Daoy (cell line): Measurements from ENCODE around the gene TMPRSS6. TPM values are rescaled to one million over a fixed set of nuclear protein-coding genes. Genes with fewer than 3 reads are reported as not detected.
A peak's percentile ranks its signal among the peaks of the same experiment; 100 is the strongest.
"Not testable (repeated sequence)": the region's sequence is repeated elsewhere in the genome, so short reads cannot be mapped to it uniquely, and the experiment has no call there.

ENCODE experiments used
- DNase-seq: peaks from one replicate; pipeline ENCODE4 v3.0.0-alpha.2; 2015; ENCODE audit warnings: low read depth
- total RNA-seq: library from RNA; depleted of rRNA; stranded (reverse); fragments of >200 nt; shearing (Covaris generic); gene quantifications from 2 replicates; pipeline ENCODE4 v1.2.3, GENCODE V29; 2014

Gene TMPRSS6
- total RNA-seq, 1 experiment from 2014 or later, result not detected

DNA sequence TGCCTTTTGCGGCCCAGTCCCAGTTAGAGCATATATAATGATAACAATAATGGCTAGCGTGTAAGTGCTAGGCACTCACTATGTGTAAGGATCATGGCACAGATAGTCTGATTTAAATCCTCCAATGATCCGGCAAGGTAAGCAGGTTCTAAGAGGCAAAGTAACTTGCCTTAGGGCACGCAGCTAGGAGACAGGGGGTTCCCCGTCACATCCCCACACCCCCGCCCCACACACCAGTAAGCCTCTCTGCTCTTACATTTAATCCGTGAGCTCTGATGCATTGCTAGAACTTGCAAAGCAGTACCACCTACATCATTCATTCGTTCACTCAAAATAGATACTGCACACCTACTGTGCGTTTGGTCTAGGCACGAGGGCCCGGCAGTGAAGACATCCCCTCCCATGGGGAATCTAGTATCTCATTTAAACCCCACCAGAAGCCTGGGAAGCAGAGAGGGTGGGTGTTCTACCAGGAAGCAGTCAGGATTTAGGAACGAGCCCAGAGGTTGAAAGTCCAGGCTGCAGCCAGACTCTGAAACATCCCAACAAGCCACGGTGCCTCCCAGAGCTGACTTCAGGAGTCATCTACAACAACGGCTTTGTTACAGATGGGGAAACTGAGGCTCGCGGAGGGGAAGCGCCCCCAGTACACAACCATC is 20.6 kb downstream of the TMPRSS6 start:
- no peak for DNase-seq

DNA sequence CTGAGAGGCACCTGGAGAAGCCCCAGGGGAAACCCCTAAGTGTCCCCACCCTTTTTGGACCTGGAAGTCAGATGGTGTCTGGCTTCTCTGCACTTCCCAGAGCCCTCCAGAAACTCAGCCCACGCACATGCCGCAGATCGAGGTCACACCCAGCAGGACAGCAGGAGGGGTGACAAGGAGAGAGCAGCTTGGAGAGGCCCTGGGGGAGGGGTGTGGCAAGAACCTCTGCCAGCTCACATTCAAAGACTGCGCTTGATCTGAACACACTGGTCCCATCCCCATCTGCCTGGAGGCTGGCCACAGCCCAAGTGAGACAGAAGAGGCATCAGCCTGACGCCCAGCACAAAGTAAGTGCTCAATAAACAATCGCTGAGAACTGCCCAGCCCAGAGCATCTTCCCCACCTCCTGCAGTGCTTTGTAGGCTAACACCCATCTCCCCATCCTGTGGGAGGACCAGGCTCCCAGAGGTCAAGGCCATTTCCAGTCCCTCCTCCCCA is 21.4 kb downstream of the TMPRSS6 start:
- peak; percentile 67 for DNase-seq

DNA sequence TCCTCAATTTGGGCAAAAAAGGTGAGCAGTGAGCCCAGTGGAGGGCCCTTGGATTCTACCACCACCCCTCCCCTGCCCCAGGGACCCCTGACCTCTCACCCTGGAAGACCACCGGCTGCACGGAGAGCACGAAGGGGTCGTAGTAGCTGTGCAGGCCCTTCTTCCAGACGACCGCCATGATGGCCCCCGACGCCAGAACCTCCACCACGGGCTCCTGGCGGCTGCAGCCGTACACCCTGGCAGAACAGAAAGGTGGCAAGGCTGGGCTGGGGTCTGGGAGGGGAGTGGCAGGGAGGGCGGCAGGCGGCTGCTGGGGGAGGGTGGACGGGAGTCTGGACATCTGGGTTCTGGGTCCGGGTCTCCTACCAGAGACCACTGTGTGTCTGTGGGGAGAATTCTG is 23.3 kb downstream of the TMPRSS6 start:
- DNase-seq, result no peak

DNA sequence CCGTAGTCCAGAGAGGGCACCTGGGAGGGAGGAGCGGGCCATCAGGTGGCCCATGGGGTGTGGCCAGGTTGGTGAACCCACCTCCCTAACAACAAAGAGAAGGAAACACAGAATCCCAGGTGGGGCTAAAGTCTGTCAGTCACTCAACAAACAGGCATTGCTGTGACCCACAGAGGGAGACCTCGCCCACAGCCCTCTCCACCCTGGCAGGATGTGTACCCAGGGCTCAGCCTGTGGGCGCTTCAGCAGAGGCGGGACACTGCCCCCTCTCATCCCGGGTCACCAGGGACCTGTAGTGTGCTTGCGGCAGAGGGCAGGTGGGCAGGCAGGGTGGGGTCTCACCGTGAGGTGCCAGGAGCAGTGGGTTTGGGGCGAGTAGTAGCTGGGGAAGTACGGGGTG is 25.1 kb downstream of the TMPRSS6 start:
- DNase-seq, result no peak

- no peak for DNase-seq
Measured at GRCh38 chr22:37083914-37084313, 25.6 kb downstream of the TMPRSS6 start.

GRCh38 chr22:37082251-37082873 is 27.2 kb downstream of the TMPRSS6 start:
- DNase-seq, result no peak

GRCh38 chr22:37080838-37081237 is 28.7 kb downstream of the TMPRSS6 start:
- no peak for DNase-seq

DNA sequence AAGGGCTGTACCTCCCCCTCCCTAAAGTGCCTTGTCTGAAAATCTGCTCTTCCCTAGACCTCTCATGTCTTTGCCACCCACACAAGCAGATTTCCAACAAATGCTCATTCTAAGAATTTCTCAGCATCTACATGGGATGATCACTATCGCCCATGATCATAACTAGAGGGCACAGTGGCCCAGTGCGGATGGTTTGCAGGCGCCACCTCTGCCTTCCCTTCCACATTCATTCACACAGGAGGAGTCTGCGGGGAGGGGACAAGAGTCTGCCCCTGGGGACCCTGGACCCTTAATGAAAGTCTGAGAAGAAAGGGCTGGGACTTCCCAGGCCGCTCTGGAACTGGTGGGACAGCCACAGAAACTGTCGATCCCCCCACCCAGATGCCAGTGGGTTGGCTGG is 29.1 kb downstream of the TMPRSS6 start:
- DNase-seq, result no peak

DNA sequence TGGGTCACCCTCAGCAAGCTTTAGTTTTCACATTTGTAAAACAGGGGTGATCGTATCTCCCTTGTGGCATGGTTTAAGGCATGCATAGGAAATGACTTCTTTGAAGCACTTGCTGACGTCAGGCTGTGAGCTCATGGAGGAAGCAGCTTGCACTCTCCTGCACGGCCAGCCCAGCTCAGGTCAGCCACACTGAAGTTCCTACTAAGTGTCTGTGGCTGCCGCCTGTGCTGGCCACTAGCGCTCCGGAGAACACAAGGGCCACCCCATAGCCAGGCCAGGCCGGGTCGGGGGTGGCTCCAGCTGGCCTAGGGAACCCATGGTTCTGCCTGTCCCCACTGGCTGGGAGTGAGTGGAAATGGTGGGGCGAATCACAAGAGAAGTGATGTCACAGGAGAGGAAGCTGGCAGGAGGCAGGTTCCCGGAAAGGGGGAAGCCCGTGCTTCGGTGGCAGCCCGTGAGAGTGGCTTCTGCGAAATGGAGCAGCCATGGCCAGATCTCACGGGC is 29.8 kb downstream of the TMPRSS6 start:
- DNase-seq, result no peak

- no peak for DNase-seq
Measured at GRCh38 chr22:37079158-37079557, 30.4 kb downstream of the TMPRSS6 start.

DNA sequence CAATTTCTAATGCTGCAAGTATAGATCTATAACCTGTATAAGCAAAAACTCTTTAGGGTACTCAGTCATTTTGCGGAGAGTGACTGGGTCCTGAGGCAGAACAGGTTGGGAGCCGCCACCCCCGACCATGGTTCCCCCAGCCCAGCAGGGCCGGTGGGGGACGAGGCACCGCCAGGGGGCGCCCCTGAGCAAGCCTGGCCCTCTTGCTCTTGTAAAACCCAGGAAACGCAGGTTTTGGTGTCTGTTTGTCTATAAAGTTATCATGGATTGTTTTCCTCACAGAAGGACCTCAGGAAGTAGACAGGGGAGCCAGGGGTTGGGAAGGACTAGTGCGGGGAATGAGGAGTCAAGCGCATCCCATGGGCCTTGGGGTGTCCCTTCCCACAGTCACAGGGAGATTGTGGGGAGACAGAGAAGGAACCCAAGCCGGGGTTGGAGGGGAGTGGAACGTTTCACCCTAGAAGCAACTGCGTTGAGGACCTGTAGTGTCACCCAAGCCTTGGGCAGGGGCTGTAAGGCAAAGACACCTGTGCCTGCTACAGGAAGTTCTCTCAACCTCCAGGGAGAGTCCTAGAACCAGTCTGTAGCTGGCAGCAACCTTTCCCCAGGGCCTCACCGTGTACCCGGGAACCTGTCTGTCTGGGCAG is 31.6 kb downstream of the TMPRSS6 start:
- peak; percentile 57 for DNase-seq

- no peak for DNase-seq
Measured at GRCh38 chr22:37075822-37076433, 33.6 kb downstream of the TMPRSS6 start.

DNA sequence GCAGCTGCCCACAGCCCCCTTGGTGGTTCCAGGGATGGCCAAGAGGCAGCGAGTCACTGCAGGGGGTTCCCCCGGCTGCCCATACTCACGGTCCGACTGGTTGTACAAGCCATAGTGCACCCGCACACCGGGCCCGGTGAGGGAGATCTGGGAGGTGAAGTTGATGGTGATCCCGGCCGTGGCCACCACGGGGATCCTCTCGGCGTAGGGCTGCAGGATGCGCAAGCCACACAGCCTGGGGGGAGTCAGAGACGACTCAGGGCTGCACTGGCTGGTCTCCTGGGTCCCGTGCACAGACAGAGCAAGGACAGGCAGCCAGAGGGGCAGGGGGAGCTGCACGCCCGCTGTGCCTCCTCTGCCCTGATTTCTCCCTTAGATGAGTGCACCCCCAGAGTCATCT is 34.5 kb downstream of the TMPRSS6 start:
- DNase-seq, result no peak

DNA sequence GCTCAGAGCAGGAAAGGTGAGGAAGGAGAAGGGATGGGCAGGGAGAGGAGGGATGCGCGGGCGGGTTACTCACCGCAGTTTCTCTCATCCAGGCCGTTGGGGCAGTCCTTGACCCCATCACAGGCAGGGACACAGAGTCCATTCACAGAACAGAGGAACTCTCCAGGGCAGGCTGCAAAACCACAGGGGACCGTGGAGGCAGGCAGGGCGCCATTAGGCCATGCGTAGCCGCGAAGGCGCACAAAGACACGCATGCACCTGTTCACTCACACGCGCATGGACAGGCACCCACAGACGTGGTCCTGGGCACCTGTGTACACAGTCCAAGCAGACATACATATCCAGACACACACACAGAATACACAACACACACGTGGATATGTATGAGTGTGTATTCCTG is 35.0 kb downstream of the TMPRSS6 start:
- DNase-seq, result no peak

DNA sequence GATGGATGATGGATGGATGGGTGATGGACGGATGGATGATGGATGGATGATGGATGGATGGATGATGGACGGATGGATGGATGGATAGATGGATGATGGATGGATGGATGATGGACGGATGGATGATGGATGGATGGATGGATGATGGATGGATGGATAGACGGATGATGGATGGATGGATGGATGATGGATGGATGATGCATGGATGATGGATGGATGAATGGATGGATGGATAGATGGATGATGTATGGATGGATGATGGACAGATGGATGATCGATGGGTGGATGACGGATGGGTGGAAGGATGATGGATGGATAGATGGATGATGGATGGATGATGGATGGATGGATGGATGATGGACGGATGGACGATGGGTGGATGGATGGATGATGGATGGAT is 36.8 kb downstream of the TMPRSS6 start:
- DNase-seq, result no peak

- not testable (repeated sequence) for DNase-seq
Measured at GRCh38 chr22:37071850-37072592, 37.5 kb downstream of the TMPRSS6 start.

- DNase-seq, result no peak
Measured at GRCh38 chr22:37070744-37071143, 38.8 kb downstream of the TMPRSS6 start.

DNA sequence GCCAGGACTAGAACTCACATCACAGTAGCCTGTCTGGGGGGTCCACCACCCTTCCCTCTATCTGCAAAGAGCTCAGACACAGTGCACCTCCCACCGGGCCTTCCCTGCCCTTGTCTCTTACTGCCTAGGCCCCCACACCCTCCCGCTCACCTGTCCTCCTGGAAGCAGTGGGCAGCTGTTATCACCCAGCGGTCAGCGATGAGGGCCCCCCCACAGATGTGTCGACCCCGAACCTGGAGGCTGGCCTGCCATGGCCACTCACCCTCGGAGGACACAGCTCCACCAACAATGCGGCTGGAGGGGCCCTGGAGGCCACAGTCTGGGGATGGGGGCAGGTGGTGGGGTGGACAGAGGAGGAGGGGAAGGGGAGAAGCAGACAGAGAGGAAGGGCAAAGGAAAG is 39.2 kb downstream of the TMPRSS6 start:
- no peak for DNase-seq

GRCh38 chr22:37069719-37070118 is 39.8 kb downstream of the TMPRSS6 start:
- no peak for DNase-seq

- no peak for DNase-seq
Measured at GRCh38 chr22:37069319-37069718, 40.2 kb downstream of the TMPRSS6 start.

GRCh38 chr22:37068859-37069258 is 40.7 kb downstream of the TMPRSS6 start:
- peak; percentile 27 for DNase-seq

- DNase-seq, result no peak
Measured at GRCh38 chr22:37067428-37067827, 42.1 kb downstream of the TMPRSS6 start.
